ENCODE results near the gene OPTC. TPM values are rescaled to one million over a fixed set of nuclear protein-coding genes. Genes with fewer than 3 reads are reported as not detected.
A peak's percentile ranks its signal among the peaks of the same experiment; 100 is the strongest.

OPTC gene
- total RNA-seq, 3 donors from 2014 or later (not counting 1 experiment from before 2014, with no cell fraction given) = not detected

DNA sequence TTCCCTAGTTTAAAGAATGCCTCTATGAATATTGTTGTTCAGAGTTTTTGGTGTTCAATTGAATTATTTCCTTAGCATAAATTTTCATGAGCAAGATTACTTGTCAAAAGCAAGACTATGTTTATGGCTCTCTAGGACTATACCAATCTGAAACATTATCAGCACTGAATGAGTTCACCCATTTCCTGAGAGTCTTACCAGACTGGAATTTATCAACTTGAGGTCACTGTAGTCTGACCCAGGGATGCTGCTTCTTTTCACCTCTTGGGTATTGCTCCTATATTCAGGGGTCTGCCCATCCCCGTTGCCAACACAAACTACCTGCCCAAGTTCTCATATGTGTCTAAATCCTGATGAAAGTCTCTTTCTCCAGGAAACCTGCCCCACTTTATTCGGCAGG lies 42.6 kb downstream of the OPTC start:
- Histone ChIP-seq H3K36me3 (ENCODE audit: control insufficient read depth, insufficient read depth, low read length) (no peaks in the 10 kb centered on the region), H3K4me3 (ENCODE audit: low read length) (no peak overlapping the region), H3K9me3 (ENCODE audit: control insufficient read depth, insufficient read depth, low read length) (no peaks in the 10 kb centered on the region), H3K4me1 (ENCODE audit: control insufficient read depth, insufficient read depth, low read length) (no peaks in the 10 kb centered on the region), H3K27ac (ENCODE audit: low read length) (no peak overlapping the region), H3K27me3 (ENCODE audit: control insufficient read depth, insufficient read depth, low read length) (no peaks in the 10 kb centered on the region)
- no peaks in the 10 kb centered on the region for H3K36me3 Mint-ChIP-seq
- no peaks in the 10 kb centered on the region for H3K4me1 Mint-ChIP-seq
- 86% methylated on average over 2 of the region's 2 CpGs for WGBS (ENCODE audit: insufficient coverage)
- H3K27me3 Mint-ChIP-seq (ENCODE audit: low read depth in 2 of 2) = peaks cover 0 to 2% of the 10 kb centered on the region in 2 donors
- TF ChIP-seq, protein P1, sequence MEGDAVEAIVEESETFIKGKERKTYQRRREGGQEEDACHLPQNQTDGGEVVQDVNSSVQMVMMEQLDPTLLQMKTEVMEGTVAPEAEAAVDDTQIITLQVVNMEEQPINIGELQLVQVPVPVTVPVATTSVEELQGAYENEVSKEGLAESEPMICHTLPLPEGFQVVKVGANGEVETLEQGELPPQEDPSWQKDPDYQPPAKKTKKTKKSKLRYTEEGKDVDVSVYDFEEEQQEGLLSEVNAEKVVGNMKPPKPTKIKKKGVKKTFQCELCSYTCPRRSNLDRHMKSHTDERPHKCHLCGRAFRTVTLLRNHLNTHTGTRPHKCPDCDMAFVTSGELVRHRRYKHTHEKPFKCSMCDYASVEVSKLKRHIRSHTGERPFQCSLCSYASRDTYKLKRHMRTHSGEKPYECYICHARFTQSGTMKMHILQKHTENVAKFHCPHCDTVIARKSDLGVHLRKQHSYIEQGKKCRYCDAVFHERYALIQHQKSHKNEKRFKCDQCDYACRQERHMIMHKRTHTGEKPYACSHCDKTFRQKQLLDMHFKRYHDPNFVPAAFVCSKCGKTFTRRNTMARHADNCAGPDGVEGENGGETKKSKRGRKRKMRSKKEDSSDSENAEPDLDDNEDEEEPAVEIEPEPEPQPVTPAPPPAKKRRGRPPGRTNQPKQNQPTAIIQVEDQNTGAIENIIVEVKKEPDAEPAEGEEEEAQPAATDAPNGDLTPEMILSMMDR (IDR thresholded peaks at IDR 0.05) = no peak
- intact Hi-C loops (cut with micrococcal nuclease) = no loop called here
- DNase-seq (no peak), ATAC-seq (no peak)
- H3K27ac Mint-ChIP-seq = no peak overlapping the region
- no peaks in the 10 kb centered on the region for H3K9me3 Mint-ChIP-seq
- no peak overlapping the region for H3K4me3 Mint-ChIP-seq

DNA sequence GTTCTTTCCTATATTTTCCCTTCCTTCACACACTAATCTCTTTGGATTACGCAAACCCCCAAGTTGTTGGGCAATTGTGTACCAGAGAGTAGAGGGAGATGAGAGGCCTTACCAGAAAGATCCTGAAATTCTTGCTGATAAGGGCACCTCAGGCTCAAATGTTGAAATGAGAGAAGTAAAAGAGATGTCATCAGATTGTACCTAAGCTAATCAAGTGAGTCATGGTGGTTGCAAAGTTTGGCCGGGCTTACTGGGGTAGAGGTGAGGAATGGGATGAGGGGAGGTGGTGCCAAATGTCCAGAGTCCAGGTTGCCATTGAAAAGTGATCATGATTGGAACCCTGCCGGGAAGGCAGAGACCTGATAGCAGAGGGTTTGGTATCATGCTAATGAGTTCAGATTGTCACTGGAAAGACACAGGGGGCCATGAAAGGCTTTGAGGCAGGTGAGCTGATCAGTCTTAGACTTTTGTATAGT lies 43.1 kb downstream of the OPTC start:
- Histone ChIP-seq H3K9me3 (ENCODE audit: control insufficient read depth, insufficient read depth, low read length) (no peaks in the 10 kb centered on the region), H3K27me3 (ENCODE audit: control insufficient read depth, insufficient read depth, low read length) (no peaks in the 10 kb centered on the region), H3K36me3 (ENCODE audit: control insufficient read depth, insufficient read depth, low read length) (no peaks in the 10 kb centered on the region), H3K27ac (ENCODE audit: low read length) (no peak overlapping the region), H3K4me1 (ENCODE audit: control insufficient read depth, insufficient read depth, low read length) (no peaks in the 10 kb centered on the region), H3K4me3 (ENCODE audit: low read length) (no peak overlapping the region)
- Mint-ChIP-seq H3K36me3 (no peaks in the 10 kb centered on the region), H3K27ac (no peak overlapping the region), H3K27me3 (ENCODE audit: low read depth in 2 of 2) (peaks cover 0 to 2% of the 10 kb centered on the region in 2 donors), H3K4me1 (no peaks in the 10 kb centered on the region), H3K4me3 (no peak overlapping the region), H3K9me3 (no peaks in the 10 kb centered on the region)
- WGBS (ENCODE audit: insufficient coverage) = 88% methylated on average over 2 of the region's 3 CpGs
- intact Hi-C loops (cut with micrococcal nuclease) = no loop called here
- DNase-seq (no peak), ATAC-seq (no peak)
- TF ChIP-seq, protein P1 (IDR thresholded peaks at IDR 0.05) = no peak

DNA sequence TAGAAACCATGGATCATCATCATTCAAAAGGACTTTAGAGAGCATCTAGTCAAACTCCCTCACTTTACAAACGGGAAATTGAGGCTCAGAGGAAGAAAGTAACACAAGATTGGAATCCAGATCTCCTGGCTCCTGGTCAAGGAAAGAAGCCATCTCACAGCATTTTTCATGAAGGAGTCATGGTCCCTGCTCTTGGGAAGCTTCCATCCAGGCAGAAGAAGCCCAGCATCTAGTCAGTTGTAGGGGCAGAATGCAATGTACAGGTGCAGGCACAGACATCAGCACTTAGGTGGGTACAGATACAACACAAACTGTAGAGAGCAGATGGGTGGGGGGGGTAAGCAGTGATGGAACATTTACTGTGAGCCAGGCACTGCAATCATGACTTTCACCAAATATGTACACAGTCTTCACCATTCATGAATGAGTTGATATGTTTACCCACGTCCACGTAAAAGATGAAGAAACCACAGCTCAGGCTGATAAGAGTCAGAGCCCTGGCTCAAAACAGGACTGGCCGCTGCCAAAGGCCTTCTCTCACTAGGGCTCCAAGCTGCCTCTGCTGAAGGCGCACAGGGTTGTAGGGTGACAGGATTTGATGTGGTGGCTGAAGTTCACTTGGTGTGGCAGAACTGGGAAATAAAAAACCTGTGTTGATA lies 44.0 kb downstream of the OPTC start:
- H3K9me3 Mint-ChIP-seq = no peaks in the 10 kb centered on the region
- WGBS (ENCODE audit: insufficient coverage) = 47% methylated on average over 5 of the region's 5 CpGs
- no peaks in the 10 kb centered on the region for H3K4me1 Mint-ChIP-seq
- no peak overlapping the region for H3K4me3 Mint-ChIP-seq
- H3K36me3 Mint-ChIP-seq = no peaks in the 10 kb centered on the region
- Histone ChIP-seq H3K4me3 (ENCODE audit: low read length) (no peak overlapping the region), H3K9me3 (ENCODE audit: control insufficient read depth, insufficient read depth, low read length) (no peaks in the 10 kb centered on the region), H3K36me3 (ENCODE audit: control insufficient read depth, insufficient read depth, low read length) (no peaks in the 10 kb centered on the region), H3K27me3 (ENCODE audit: control insufficient read depth, insufficient read depth, low read length) (no peaks in the 10 kb centered on the region), H3K27ac (ENCODE audit: low read length) (no peak overlapping the region), H3K4me1 (ENCODE audit: control insufficient read depth, insufficient read depth, low read length) (no peaks in the 10 kb centered on the region)
- intact Hi-C loops (cut with micrococcal nuclease) = no loop called here
- H3K27ac Mint-ChIP-seq = no peak overlapping the region
- TF ChIP-seq, protein P1 (IDR thresholded peaks at IDR 0.05) = no peak
- ATAC-seq = peak in 1 of 3 donors; percentile 37
- no peak for DNase-seq
- peaks cover 0 to 2% of the 10 kb centered on the region in 2 donors for H3K27me3 Mint-ChIP-seq (ENCODE audit: low read depth in 2 of 2)

DNA sequence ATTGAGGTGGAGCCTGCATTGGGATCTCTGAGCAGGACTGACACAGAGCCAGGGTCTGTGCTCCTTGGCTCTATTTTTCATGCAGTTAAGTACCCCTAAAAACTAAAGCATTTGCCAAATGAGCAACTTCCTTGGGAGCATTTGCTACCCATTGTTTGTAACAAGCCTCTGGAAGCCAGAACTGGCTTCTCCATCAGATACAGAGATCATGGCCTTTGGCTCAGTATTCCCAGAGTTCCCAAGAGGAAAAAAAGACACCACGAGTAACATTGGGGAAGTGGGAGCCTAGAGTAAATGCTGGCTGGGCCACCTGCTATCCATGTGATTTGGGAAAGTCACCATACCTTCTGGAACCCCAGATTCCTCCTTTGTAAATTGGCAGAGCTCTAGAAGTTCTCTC lies 44.8 kb downstream of the OPTC start:
- DNase-seq = no peak
- H3K4me1 Mint-ChIP-seq = no peaks in the 10 kb centered on the region
- no peaks in the 10 kb centered on the region for H3K27me3 ChIP-seq (ENCODE audit: control insufficient read depth, insufficient read depth, low read length)

More for the DNA sequence above, 44.8 kb downstream of the OPTC start:
- Mint-ChIP-seq H3K4me3 (no peak overlapping the region), H3K36me3 (no peaks in the 10 kb centered on the region), H3K9me3 (no peaks in the 10 kb centered on the region), H3K27ac (no peak overlapping the region), H3K27me3 (ENCODE audit: low read depth in 2 of 2) (peaks cover 0 to 2% of the 10 kb centered on the region in 2 donors)
- no peak for ATAC-seq
- TF ChIP-seq, protein P1 (IDR thresholded peaks at IDR 0.05) = no peak
- 89% methylated on average over 1 of the region's 1 CpG for WGBS (ENCODE audit: insufficient coverage)
- H3K36me3 ChIP-seq (ENCODE audit: control insufficient read depth, insufficient read depth, low read length) = no peaks in the 10 kb centered on the region
- H3K4me1 ChIP-seq (ENCODE audit: control insufficient read depth, insufficient read depth, low read length) = no peaks in the 10 kb centered on the region
- no peak overlapping the region for H3K27ac ChIP-seq (ENCODE audit: low read length)
- no peaks in the 10 kb centered on the region for H3K9me3 ChIP-seq (ENCODE audit: control insufficient read depth, insufficient read depth, low read length)
- intact Hi-C loops (cut with micrococcal nuclease) = no loop called here
- H3K4me3 ChIP-seq (ENCODE audit: low read length) = no peak overlapping the region
